DOHH2 (cell line): Measurements from ENCODE around the gene ARRB1.

Experiments used
- H3F3A ChIP-seq: fragments of 200-600 bp; sonication (generic), shearing (Covaris generic); 2 replicates; pipeline ENCODE4 v1.6.0; 2016; ENCODE audit warnings: antibody characterized with exemption, mild to moderate bottlenecking; ENCODE audit not compliant: control insufficient read depth, insufficient read depth
- H3K27ac ChIP-seq: fragments of 200-600 bp; sonication (generic); 2 replicates; pipeline ENCODE4 v1.5.1; 2014; ENCODE audit warnings: low read depth, mild to moderate bottlenecking, low read length, moderate library complexity
- H3K27me3 ChIP-seq: fragments of 200-600 bp; sonication (generic); 2 replicates; pipeline ENCODE4 v1.6.1; 2014; ENCODE audit warnings: mild to moderate bottlenecking, low read length, mixed read lengths; ENCODE audit not compliant: control insufficient read depth
- H3K36me3 ChIP-seq: fragments of 200-600 bp; sonication (generic); 2 replicates; pipeline ENCODE4 v1.6.1; 2014; ENCODE audit warnings: mild to moderate bottlenecking, low read length, moderate library complexity, mixed read lengths; ENCODE audit not compliant: control insufficient read depth
- H3K4me1 ChIP-seq: fragments of 200-600 bp; sonication (generic); 2 replicates; pipeline ENCODE4 v1.6.1; 2014; ENCODE audit warnings: mild to moderate bottlenecking, low read length, mixed read lengths; ENCODE audit not compliant: control insufficient read depth
- H3K4me2 ChIP-seq: fragments of 200-600 bp; sonication (generic); 2 replicates; pipeline ENCODE4 v1.6.0; 2014; ENCODE audit warnings: mild to moderate bottlenecking, low read length, moderate library complexity
- H3K4me3 ChIP-seq: fragments of 200-600 bp; sonication (generic); 2 replicates; pipeline ENCODE4 v1.5.1; 2014; ENCODE audit warnings: mild to moderate bottlenecking, low read length, mixed read lengths
- H3K79me2 ChIP-seq: fragments of 200-600 bp; sonication (generic); 2 replicates; pipeline ENCODE4 v1.6.1; 2014; ENCODE audit warnings: mild to moderate bottlenecking, low read length, mixed read lengths; ENCODE audit not compliant: control insufficient read depth
- H3K9me2 ChIP-seq: fragments of 200-600 bp; sonication (generic); replicated peaks from 2 replicates; pipeline ENCODE4 v1.6.1; 2014; ENCODE audit warnings: mild to moderate bottlenecking, low read length, mixed read lengths; ENCODE audit not compliant: control insufficient read depth
- H3K9me3 ChIP-seq: fragments of 200-600 bp; sonication (generic); 2 replicates; pipeline ENCODE4 v1.6.1; 2014; ENCODE audit warnings: antibody characterized with exemption, low read length, mixed read lengths; ENCODE audit not compliant: control insufficient read depth, insufficient read depth
- H4K20me1 ChIP-seq: fragments of 200-600 bp; sonication (generic); 2 replicates; pipeline ENCODE4 v1.6.0; 2014; ENCODE audit warnings: low read depth, mild to moderate bottlenecking, antibody characterized with exemption, low read length, moderate library complexity; ENCODE audit not compliant: control insufficient read depth, insufficient read depth
- EZH2phosphoT487 ChIP-seq: fragments of 200-600 bp; sonication (generic); IDR thresholded peaks from 2 replicates; pipeline ENCODE4 v1.6.1; 2017; ENCODE audit warnings: borderline replicate concordance, mild to moderate bottlenecking, antibody characterized with exemption, low read length, moderate library complexity, mixed read lengths
- TF ChIP-seq, protein P1 (sequence below): fragments of 200-600 bp; sonication (generic); IDR thresholded peaks from one replicate; pipeline ENCODE4 v1.5.1; 2014; ENCODE audit warnings: antibody characterized with exemption, mild to moderate bottlenecking, low read depth, low read length; ENCODE audit not compliant: poor library complexity, severe bottlenecking

Gene ARRB1

DNA sequence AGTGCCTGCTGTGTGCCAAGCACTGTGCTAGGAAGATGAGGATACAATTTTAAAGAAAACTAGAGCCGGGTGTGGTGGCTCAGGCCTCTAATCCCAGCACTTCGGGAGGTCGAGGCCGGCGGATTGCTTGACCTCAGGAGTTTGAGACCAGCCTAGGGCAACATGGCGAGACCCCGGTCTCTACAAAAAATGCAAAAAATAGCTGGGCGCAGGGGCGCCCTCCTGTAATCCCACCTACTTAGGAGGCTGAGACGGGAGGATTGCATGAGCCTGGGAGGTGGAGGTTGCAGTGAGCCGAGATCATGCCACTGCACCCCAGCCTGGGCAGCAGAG is 102.6 kb downstream of the ARRB1 start:
- H3K4me3 ChIP-seq: no peak overlapping the region
- no peaks in the 10 kb centered on the region for H3K79me2 ChIP-seq
- H3K9me3 ChIP-seq: no peaks in the 10 kb centered on the region
- no peaks in the 10 kb centered on the region for H3K9me2 ChIP-seq
- no peaks in the 10 kb centered on the region for H4K20me1 ChIP-seq
- no peaks in the 10 kb centered on the region for H3K4me1 ChIP-seq
- H3K4me2 ChIP-seq: no peak overlapping the region
- H3F3A ChIP-seq: no peaks in the 10 kb centered on the region
- no peaks in the 10 kb centered on the region for H3K36me3 ChIP-seq
- TF ChIP-seq EZH2phosphoT487: no peak
- TF ChIP-seq, protein P1, sequence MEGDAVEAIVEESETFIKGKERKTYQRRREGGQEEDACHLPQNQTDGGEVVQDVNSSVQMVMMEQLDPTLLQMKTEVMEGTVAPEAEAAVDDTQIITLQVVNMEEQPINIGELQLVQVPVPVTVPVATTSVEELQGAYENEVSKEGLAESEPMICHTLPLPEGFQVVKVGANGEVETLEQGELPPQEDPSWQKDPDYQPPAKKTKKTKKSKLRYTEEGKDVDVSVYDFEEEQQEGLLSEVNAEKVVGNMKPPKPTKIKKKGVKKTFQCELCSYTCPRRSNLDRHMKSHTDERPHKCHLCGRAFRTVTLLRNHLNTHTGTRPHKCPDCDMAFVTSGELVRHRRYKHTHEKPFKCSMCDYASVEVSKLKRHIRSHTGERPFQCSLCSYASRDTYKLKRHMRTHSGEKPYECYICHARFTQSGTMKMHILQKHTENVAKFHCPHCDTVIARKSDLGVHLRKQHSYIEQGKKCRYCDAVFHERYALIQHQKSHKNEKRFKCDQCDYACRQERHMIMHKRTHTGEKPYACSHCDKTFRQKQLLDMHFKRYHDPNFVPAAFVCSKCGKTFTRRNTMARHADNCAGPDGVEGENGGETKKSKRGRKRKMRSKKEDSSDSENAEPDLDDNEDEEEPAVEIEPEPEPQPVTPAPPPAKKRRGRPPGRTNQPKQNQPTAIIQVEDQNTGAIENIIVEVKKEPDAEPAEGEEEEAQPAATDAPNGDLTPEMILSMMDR: no peak
- H3K27ac ChIP-seq: no peak overlapping the region
- no peaks in the 10 kb centered on the region for H3K27me3 ChIP-seq

DNA sequence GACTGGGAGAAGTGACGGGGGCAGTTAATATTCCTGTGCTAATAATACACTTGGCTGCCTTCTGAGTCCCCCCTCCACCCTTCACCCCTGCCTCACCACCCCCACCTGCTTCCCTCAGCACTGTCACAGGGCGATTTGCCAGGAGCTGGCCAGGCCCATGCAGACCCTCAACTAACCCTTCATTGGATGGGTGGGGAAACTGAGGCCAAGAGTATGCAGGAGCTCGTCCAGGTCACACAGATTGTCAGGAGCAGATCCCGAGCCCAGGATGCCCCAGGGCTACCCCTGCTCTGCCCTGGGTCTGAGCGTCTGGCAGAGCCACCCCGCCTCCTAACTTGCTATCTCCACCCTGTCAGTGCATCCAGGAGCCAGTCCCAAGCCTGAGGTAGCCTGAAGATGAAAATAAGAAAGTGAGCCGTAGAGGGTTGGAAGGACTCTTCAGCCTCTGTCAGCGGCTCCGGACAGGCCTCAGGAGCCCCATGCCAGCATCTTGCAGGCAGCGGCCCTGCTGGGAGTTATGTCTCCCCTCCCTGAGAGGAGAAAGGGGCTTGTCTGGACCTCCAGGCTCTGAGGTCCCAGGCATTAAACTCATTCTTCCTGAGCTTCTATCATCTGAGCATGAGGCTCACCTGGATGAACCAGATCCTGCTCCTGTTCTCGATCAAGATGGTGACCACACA is 104.7 kb downstream of the ARRB1 start:
- no peak overlapping the region for H3K4me3 ChIP-seq
- no peak overlapping the region for H3K4me2 ChIP-seq
- no peaks in the 10 kb centered on the region for H3K36me3 ChIP-seq
- no peaks in the 10 kb centered on the region for H3K79me2 ChIP-seq
- no peaks in the 10 kb centered on the region for H3K27me3 ChIP-seq
- no peaks in the 10 kb centered on the region for H4K20me1 ChIP-seq
- H3K9me2 ChIP-seq: no peaks in the 10 kb centered on the region
- H3K4me1 ChIP-seq: no peaks in the 10 kb centered on the region
- H3F3A ChIP-seq: no peaks in the 10 kb centered on the region
- TF ChIP-seq, protein P1: no peak
- no peak for TF ChIP-seq EZH2phosphoT487
- H3K9me3 ChIP-seq: no peaks in the 10 kb centered on the region
- no peak overlapping the region for H3K27ac ChIP-seq

- no peaks in the 10 kb centered on the region for H3K27me3 ChIP-seq
- no peak overlapping the region for H3K27ac ChIP-seq
- H3K4me3 ChIP-seq: no peak overlapping the region
- H3K9me3 ChIP-seq: no peaks in the 10 kb centered on the region
- TF ChIP-seq, protein P1: no peak
- TF ChIP-seq EZH2phosphoT487: no peak
- no peaks in the 10 kb centered on the region for H3K4me1 ChIP-seq
- no peak overlapping the region for H3K4me2 ChIP-seq
- no peaks in the 10 kb centered on the region for H3F3A ChIP-seq
- no peaks in the 10 kb centered on the region for H3K9me2 ChIP-seq
- no peaks in the 10 kb centered on the region for H3K36me3 ChIP-seq
- no peaks in the 10 kb centered on the region for H4K20me1 ChIP-seq
- H3K79me2 ChIP-seq: no peaks in the 10 kb centered on the region
Observed at GRCh38 chr11:75246006-75246670, 105.3 kb downstream of the ARRB1 start.
